ENCODE measurements around the gene BICC1. TPM values are rescaled to one million over a fixed set of nuclear protein-coding genes. Genes with fewer than 3 reads are reported as not detected.

The BICC1 gene
- total RNA-seq, 2 experiments from 2014 or later, result not detected

DNA sequence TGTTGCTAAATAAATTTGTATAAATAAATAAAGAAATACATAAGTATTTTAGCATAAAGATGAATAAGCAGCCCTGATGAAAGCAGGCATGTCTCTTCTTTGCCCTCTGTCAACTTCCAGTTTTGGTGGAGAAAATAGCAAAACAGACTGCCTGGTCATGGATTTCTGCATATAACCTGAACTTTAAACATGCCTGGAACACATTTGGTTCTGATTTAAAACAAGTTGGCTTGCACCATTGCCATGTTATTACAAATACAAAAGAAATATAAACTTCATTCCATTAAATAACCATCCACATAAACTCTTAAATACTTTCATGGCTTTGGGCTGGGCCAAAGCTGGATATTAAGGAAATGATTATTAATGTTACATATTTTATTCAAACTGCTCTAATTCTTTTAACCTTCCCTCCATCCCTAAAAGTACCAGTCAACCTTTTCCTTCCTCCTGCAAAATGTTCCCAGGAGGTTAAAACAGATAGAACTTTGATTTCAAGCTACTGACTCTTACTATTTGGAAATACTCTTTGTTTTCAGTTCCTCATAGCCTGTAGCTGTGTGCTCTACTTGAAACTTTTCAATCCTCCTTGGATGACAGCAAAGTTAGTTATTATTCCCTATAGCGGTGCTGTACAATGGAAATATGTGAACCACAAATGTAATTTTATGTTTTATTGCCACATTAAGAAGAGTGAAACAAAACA is 96.3 kb downstream of the BICC1 start:
- ChIA-PET POLR2A (no interaction called here), CTCF (no interaction called here)
- Mint-ChIP-seq H3K36me3 (ENCODE audit: low read depth) (no peaks in the 10 kb centered on the region), H3K27ac (no peak overlapping the region), H3K4me3 (no peak overlapping the region), H3K4me1 (no peaks in the 10 kb centered on the region), H3K9me3 (no peaks in the 10 kb centered on the region), H3K27me3 (no peaks in the 10 kb centered on the region)
- DNase-seq, result no peak

DNA sequence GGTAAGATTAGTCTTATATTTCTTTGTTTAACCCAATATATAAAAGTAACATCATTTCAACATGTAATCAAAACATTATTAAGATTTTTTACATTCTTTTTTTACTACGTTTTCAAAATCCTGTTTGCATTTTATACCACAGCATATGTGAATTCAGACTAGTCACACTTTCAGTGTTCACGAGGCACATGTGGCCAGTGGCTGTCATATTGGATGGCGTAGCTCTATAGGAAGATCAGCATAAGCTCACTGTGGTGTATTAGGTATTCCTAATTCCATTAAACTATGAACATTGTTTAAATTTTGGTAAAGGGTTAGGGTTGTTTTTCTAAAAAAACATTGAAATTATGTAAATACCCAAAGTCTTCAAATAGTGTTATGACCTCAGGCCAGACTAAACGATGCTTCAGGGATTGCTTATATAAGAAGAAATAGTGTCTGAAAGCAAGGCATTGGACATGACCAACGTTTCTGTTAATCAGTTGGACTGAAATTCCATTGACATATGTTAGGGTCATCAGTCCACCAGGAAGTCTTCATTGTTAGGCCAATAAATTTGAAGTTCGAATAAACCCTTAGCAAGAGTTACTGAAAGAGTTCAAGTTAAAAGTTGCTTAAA is 97.0 kb downstream of the BICC1 start:
- no peaks in the 10 kb centered on the region for H3K9me3 Mint-ChIP-seq
- H3K27ac Mint-ChIP-seq, result no peak overlapping the region
- H3K4me1 Mint-ChIP-seq, result no peaks in the 10 kb centered on the region
- no peaks in the 10 kb centered on the region for H3K36me3 Mint-ChIP-seq (ENCODE audit: low read depth)
- no peaks in the 10 kb centered on the region for H3K27me3 Mint-ChIP-seq
- no peak for DNase-seq
- POLR2A ChIA-PET, result no interaction called here
- CTCF ChIA-PET, result no interaction called here
- H3K4me3 Mint-ChIP-seq, result no peak overlapping the region

DNA sequence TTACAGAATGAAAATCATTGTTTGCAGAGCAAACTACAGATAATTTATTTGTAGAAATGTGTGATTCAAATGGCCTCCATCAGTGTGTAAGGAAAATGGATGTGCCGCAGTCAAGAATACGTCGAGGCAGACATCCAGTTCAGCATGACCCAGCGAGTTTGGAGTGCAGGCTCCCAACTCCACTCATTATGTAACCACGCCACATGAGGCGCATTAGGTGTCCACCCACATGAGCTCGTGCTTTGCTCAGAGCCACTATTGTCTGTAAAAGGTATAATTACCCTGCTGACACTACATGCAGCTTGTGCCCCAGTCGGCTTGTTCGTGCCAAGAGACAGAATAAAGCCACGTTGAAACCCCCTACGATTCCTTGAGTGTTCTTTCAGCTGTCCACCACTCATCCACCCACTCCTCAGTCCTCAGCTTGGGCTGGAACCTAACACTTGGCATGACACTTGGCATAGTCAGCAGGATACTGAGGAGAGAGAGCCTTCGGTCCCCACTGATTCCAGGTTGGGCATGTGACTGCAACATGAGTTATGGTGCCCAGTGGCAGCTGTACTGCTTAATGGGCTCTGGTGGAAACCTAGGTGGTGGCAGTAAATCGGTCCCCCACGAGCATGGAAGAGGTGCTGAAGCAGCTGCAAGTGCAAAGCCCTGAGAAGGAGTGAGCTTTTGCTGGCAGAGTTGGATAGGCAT is 102.7 kb downstream of the BICC1 start:
- POLR2A ChIA-PET, result no interaction called here

DNA sequence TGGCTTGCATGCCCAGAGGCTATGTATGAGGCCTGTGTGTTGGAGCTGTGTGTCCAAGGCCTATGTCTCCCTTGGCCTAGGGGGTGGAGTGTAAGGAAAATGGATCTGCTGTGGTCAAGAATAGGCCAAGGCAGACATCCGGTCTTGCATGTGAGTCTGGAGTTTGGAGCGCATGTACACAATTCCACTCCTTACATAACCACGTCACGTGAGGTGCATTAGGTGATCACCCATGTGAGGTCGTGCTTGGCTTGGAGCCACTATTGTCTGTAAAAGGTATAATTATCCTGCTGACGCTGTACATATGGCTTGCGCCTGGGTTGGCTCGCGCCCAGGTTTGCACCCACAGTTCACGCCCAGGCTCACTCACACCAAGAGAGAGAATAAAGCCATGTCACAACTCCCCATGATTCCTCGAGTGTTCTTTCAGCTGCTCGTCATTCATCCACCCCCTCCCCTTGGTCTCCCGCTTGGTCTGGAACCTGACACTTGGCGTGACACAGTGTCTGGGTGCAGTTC is 105.5 kb downstream of the BICC1 start:
- DNase-seq, result no peak
- Mint-ChIP-seq H3K36me3 (ENCODE audit: low read depth) (no peaks in the 10 kb centered on the region), H3K27me3 (no peaks in the 10 kb centered on the region), H3K4me3 (no peak overlapping the region), H3K4me1 (no peaks in the 10 kb centered on the region), H3K27ac (no peak overlapping the region), H3K9me3 (no peaks in the 10 kb centered on the region)
- POLR2A ChIA-PET, result no interaction called here
- CTCF ChIA-PET, result no interaction called here

More for the DNA sequence above, 102.7 kb downstream of the BICC1 start:
- H3K36me3 Mint-ChIP-seq (ENCODE audit: low read depth), result no peaks in the 10 kb centered on the region
- no peaks in the 10 kb centered on the region for H3K27me3 Mint-ChIP-seq
- H3K27ac Mint-ChIP-seq, result no peak overlapping the region
- H3K4me3 Mint-ChIP-seq, result no peak overlapping the region
- CTCF ChIA-PET, result no interaction called here
- H3K9me3 Mint-ChIP-seq, result no peaks in the 10 kb centered on the region
- no peaks in the 10 kb centered on the region for H3K4me1 Mint-ChIP-seq
- no peak for DNase-seq

DNA sequence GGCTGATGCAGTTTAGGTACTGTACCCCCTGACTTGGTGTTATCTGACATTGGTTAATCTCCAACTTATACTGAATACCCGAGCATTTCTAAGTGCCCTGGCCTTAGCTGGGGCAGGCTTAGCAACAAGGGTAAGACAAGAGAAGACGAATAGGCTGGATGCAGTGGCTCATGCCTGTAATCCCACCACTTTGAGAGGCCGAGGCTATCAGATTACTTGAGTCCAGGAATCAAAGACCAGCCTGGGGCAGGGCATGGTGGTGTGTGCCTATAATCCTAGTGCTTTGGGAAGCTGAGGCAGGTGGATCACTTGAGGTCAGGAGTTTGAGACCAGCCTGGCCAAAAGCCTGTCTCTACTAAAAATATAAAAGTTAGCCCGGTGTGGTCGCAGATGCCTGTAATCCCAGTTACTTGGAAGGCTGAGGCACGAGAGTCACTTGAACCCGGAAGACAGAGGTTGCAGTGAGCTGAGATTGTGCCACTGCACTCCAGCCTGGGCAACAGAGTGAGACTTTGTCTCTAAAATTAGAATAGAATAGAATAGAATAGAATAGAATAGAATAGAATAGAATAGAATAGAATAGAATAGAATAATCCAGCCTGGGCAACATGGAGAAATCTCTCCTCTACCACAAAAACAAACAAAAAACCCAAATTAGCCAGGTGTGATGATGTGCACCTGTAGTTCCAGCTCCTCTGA is 108.9 kb downstream of the BICC1 start:
- no peak for DNase-seq
- ChIA-PET CTCF (no interaction called here), POLR2A (no interaction called here)
- H3K27ac Mint-ChIP-seq, result no peak overlapping the region
- no peaks in the 10 kb centered on the region for H3K4me1 Mint-ChIP-seq
- H3K27me3 Mint-ChIP-seq, result no peaks in the 10 kb centered on the region
- H3K9me3 Mint-ChIP-seq, result no peaks in the 10 kb centered on the region
- H3K4me3 Mint-ChIP-seq, result no peak overlapping the region
- H3K36me3 Mint-ChIP-seq (ENCODE audit: low read depth), result no peaks in the 10 kb centered on the region

DNA sequence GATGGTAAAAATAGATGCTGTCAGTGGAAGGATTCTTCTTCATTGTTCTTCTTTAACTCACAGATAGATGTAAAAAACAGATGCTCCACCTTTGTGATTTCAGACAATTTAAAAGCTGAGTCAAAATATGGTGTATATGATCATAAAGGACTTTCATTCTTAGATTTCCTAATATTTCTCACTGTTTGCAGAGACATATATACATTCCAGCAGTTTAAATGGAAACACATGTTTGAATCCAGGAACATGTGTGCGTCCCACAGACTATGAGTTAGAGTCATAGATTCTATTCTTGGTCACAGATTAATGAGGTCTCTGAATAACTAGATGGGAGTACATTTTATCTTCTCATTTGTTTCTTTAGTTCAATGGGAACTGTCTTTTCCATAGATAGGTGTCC is 109.6 kb downstream of the BICC1 start:
- H3K4me1 Mint-ChIP-seq, result no peaks in the 10 kb centered on the region
- POLR2A ChIA-PET, result no interaction called here
- CTCF ChIA-PET, result no interaction called here
- no peak for DNase-seq
- no peak overlapping the region for H3K27ac Mint-ChIP-seq
- no peaks in the 10 kb centered on the region for H3K27me3 Mint-ChIP-seq
- H3K4me3 Mint-ChIP-seq, result no peak overlapping the region
- no peaks in the 10 kb centered on the region for H3K9me3 Mint-ChIP-seq
- no peaks in the 10 kb centered on the region for H3K36me3 Mint-ChIP-seq (ENCODE audit: low read depth)

DNA sequence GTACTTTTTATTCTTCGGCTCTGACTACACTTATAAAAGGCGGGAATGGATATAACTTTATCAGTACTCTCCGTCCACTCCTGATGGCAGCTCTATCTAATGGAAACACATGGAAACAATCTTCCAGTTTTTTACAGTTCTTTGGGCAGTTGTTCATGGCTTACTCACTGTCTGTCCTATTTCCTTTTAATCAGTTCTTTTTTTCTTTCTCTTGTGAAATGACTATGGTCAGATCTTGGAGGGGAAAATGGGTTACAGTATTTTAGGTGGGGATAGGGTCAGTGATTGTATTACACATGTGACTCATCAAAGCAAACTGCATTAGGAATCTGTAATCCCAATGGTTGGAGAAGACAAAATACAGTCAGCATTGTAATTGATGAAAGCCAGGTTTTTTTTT is 112.4 kb downstream of the BICC1 start:
- Mint-ChIP-seq H3K9me3 (no peaks in the 10 kb centered on the region), H3K4me3 (no peak overlapping the region), H3K36me3 (ENCODE audit: low read depth) (no peaks in the 10 kb centered on the region), H3K4me1 (no peaks in the 10 kb centered on the region), H3K27me3 (no peaks in the 10 kb centered on the region), H3K27ac (no peak overlapping the region)
- CTCF ChIA-PET, result no interaction called here
- POLR2A ChIA-PET, result no interaction called here
- no peak for DNase-seq

DNA sequence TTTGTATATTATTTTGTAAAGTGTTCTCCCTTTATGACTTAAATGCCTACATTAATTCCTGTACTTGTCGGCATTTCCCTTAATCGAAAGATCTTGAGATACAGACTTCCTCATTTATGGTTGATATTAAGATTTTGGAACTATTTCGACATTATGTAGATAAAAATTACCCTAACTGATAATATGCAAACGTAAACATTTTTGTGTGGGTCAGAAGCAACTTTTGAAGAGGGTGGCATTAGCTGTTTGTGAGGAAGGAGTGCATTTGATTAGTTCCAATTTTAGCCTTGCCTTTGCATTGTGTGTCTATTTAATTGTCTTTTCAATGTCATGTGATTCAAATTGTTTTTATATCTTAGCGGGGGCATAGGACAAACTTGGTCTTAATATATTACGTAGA is 114.7 kb downstream of the BICC1 start:
- CTCF ChIA-PET, result no interaction called here
- Mint-ChIP-seq H3K27ac (no peak overlapping the region), H3K36me3 (ENCODE audit: low read depth) (no peaks in the 10 kb centered on the region), H3K4me1 (no peaks in the 10 kb centered on the region), H3K4me3 (no peak overlapping the region), H3K9me3 (no peaks in the 10 kb centered on the region), H3K27me3 (peaks cover 1% of the 10 kb centered on the region)
- no peak for DNase-seq
- POLR2A ChIA-PET, result no interaction called here

DNA sequence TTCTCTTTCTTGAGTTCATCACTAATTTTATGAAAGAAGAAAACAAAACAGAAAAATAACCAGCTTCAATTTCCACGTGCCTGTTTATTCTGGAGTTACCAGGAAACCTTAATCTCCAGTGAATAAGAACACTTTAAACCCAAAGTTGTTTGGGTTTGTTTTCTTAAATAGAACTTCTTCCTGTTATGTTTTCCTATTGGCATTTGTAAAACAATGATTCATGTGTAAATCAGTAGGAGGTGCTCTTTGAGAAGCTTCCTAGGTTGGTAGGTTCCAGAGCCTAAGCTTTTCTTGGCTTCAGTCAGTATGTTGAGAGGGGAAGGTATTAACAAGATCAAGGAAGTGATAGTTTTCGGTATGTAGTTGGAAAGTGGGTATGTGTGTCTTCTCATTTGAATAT is 119.0 kb downstream of the BICC1 start:
- Mint-ChIP-seq H3K36me3 (ENCODE audit: low read depth) (no peaks in the 10 kb centered on the region), H3K9me3 (no peaks in the 10 kb centered on the region), H3K4me1 (no peaks in the 10 kb centered on the region), H3K27me3 (peaks cover 4% of the 10 kb centered on the region), H3K4me3 (no peak overlapping the region), H3K27ac (no peak overlapping the region)
- ChIA-PET POLR2A (no interaction called here), CTCF (no interaction called here)
- DNase-seq, result no peak

DNA sequence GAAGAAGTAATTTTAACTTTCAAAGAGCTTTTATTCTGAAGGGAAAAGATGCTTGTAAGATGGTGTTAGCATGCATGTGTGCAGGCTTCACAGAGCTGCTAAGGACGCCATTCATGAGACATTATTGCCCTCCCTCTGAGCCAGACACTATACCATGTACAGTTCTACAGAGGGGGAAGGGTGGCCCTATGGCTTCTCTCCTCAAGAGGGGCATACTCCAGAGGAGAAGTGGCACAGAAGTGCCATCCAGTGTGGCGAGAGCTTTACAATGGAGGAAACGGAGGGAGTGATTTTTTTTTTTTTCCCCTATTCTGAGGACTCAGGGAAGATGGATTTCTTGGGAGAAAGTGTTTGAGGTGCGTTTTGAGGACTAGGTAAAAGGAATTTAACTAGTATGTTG is 119.5 kb downstream of the BICC1 start:
- H3K4me1 Mint-ChIP-seq, result no peaks in the 10 kb centered on the region
- ChIA-PET CTCF (no interaction called here), POLR2A (no interaction called here)
- DNase-seq, result no peak
- H3K27ac Mint-ChIP-seq, result no peak overlapping the region
- peaks cover 4% of the 10 kb centered on the region for H3K27me3 Mint-ChIP-seq
- no peak overlapping the region for H3K4me3 Mint-ChIP-seq
- no peaks in the 10 kb centered on the region for H3K9me3 Mint-ChIP-seq
- no peaks in the 10 kb centered on the region for H3K36me3 Mint-ChIP-seq (ENCODE audit: low read depth)

DNA sequence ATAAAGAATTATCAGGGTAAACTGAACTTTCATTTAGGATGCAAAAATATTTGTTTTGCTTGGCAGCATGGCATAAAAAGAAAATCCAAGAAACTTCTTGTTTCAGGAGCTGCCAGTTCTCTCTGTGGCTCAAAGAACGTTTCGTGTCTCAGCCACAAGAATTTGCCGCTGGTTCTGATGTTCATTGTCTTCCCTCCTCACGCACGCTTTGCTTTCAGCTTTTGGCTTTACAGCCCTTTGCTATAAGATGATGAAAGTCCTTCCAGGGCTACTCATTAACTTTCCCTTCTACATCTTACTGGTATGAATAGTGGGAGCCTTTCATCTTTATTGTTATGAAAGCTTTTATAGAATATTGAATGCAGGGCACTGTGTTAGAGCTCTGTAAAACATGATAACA is 124.7 kb downstream of the BICC1 start:
- H3K27ac Mint-ChIP-seq, result no peak overlapping the region
- no peaks in the 10 kb centered on the region for H3K36me3 Mint-ChIP-seq (ENCODE audit: low read depth)
- no peak for DNase-seq
- CTCF ChIA-PET, result no interaction called here
- H3K4me1 Mint-ChIP-seq, result no peaks in the 10 kb centered on the region
- no peak overlapping the region for H3K4me3 Mint-ChIP-seq
- peaks cover 6% of the 10 kb centered on the region for H3K27me3 Mint-ChIP-seq
- H3K9me3 Mint-ChIP-seq, result no peaks in the 10 kb centered on the region
- POLR2A ChIA-PET, result no interaction called here

DNA sequence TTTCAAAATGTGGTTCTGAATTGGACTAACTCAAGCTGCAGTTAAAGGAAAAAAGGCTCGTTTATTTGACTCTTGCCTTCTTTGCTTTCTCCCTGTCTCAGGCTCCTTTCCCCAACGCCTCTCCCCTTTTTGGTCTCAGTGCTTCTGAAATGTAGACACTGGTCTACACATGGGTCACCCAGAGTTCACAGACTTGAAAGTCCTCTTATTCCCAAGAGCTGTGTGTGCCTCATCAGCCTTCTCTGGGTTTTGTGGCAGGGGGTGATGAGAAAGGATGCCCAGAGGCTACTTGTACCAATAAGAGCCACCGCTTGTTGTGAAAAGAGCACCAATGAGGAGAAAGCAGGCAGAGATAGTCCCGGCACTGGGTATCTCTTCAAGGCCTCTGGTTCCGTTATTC is 125.7 kb downstream of the BICC1 start:
- DNase-seq, result no peak
- Mint-ChIP-seq H3K9me3 (no peaks in the 10 kb centered on the region), H3K36me3 (ENCODE audit: low read depth) (no peaks in the 10 kb centered on the region), H3K4me1 (no peaks in the 10 kb centered on the region), H3K27me3 (peaks cover 6% of the 10 kb centered on the region), H3K27ac (no peak overlapping the region), H3K4me3 (no peak overlapping the region)
- ChIA-PET CTCF (interaction anchor here (0.7 kb wide), 1 partner anchor 104 kb away, joined by 3 read pairs; no protein-coding TSS in a partner anchor), POLR2A (no interaction called here)

DNA sequence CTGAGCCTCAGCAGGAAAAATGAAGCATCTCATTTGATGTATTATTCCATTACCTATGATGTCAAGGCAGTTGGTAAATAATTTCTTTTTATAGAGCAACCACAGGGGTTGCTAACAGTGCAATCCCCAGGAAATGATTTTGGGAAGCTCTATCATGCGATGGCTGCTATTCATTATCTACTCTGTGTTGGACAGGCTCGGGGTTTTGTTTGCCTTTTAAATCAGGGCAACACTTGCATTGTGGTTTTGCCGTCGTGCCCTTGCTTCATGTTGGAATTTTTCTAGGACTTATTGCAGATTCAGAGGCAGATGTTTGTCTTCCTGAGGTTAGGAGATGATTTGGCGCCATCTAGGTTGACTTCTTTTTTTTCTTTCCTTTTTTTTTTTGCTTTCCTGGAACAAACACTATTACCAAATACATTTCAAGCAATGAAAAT is 128.4 kb downstream of the BICC1 start:
- no peak for DNase-seq
- CTCF ChIA-PET, result no interaction called here
- Mint-ChIP-seq H3K36me3 (ENCODE audit: low read depth) (no peaks in the 10 kb centered on the region), H3K9me3 (no peaks in the 10 kb centered on the region), H3K27ac (no peak overlapping the region), H3K4me1 (no peaks in the 10 kb centered on the region), H3K4me3 (no peak overlapping the region), H3K27me3 (peaks cover 3% of the 10 kb centered on the region)
- POLR2A ChIA-PET, result no interaction called here
